K562 (cell line): ENCODE measurements around the gene TIGIT. TPM values are rescaled to one million over a fixed set of nuclear protein-coding genes. Genes with fewer than 3 reads are reported as not detected.

ENCODE experiments used
- ATAC-seq: fragments of 200-7000 bp; cut with Tn5 transposase; 3 replicates; pipeline ENCODE4 v1.9.1; 2020; ENCODE audit warnings: moderate library complexity
- BruUV-seq: library from RNA; stranded (reverse); fragments of 400-500 nt; replicated peaks from 2 replicates; lab custom pipeline; 2021; lab: Mats Ljungman, UMichigan
- CTCF ChIA-PET: fragments of 300-600 bp; formaldehyde crosslinking; extraction: SDS; loops from one replicate; lab custom pipeline; 2021; ENCODE audit warnings: low intra/inter-chr PET ratio; lab: Yijun Ruan, JAX
- POLR2A ChIA-PET: fragments of 300-600, 350-650 bp; sonication (Branson Sonifier 250); formaldehyde crosslinking; extraction: SDS; loops from one replicate; lab custom pipeline; 2021; ENCODE audit warnings: antibody characterized with exemption, inconsistent platforms; lab: Yijun Ruan, JAX
- DNase-seq, 4 experiments: peaks; one replicate each; pipeline versions ENCODE4 v3.0.0 to v3.0.0-alpha.2; 2011 to 2018; ENCODE audit warnings: low spot score in 3 of 4, mixed read lengths in 3 of 4; ENCODE audit errors: extremely low read depth in 1 of 4
- FAIRE-seq: peaks from 2 replicates; lab custom pipeline; 2011; peaks lifted over from hg19 to GRCh38; lab: Jason Lieb, UNC
- H2AFZ ChIP-seq: 2 replicates; pipeline ENCODE4 v1.6.0; 2011; ENCODE audit warnings: low read depth, low read length, control low read depth, inconsistent platforms
- H3K27ac ChIP-seq: fragments of 200-600 bp; 3 replicates; pipeline ENCODE4 v1.8.0; 2011; ENCODE audit warnings: low read depth, mild to moderate bottlenecking, control low read depth, inconsistent platforms, low read length, moderate library complexity, mixed read lengths; ENCODE audit errors: extremely low read depth
- H3K27me3 ChIP-seq, 2 experiments: fragments of 300-600 bp in 1 of 2; 2 replicates in 1 of 2; 3 replicates in 1 of 2; pipeline versions ENCODE4 v1.6.0 to v1.8.0; 2011; ENCODE audit warnings: inconsistent platforms in 2 of 2, low read length in 2 of 2, mild to moderate bottlenecking in 1 of 2, mixed read lengths in 1 of 2, moderate library complexity in 1 of 2; ENCODE audit not compliant: control insufficient read depth in 2 of 2, insufficient read depth in 2 of 2
- H3K36me3 ChIP-seq: fragments of 300-600 bp; 3 replicates; pipeline ENCODE4 v1.8.0; 2011; ENCODE audit warnings: mild to moderate bottlenecking, low read length, inconsistent platforms; ENCODE audit not compliant: control insufficient read depth, insufficient read depth
- H3K4me1 ChIP-seq, 2 experiments: fragments of 200-600 bp in 1 of 2; replicated peaks in 1 of 2; 2 replicates in 1 of 2; 3 replicates in 1 of 2; pipeline versions ENCODE4 v1.5.1 to v1.8.0; 2011; ENCODE audit warnings: inconsistent platforms in 2 of 2, low read length in 2 of 2, mild to moderate bottlenecking in 1 of 2, mixed read lengths in 1 of 2, moderate library complexity in 1 of 2; ENCODE audit not compliant: control insufficient read depth in 2 of 2, insufficient read depth in 2 of 2
- H3K4me2 ChIP-seq: 2 replicates; pipeline ENCODE4 v1.6.1; 2011; ENCODE audit warnings: low read length, control low read depth, inconsistent platforms, mixed read lengths; ENCODE audit not compliant: insufficient read depth
- H3K4me3 ChIP-seq: fragments of 200-600 bp; sonication (generic), shearing (Covaris generic); 2 replicates; pipeline ENCODE4 v1.5.1; 2016; ENCODE audit warnings: control low read depth, inconsistent platforms
- H3K79me2 ChIP-seq: fragments of 200-600 bp; 3 replicates; pipeline ENCODE4 v1.8.0; 2011; ENCODE audit warnings: low read length, inconsistent platforms; ENCODE audit not compliant: control insufficient read depth, insufficient read depth
- H3K9ac ChIP-seq, 2 experiments: 2 replicates each; pipeline versions ENCODE4 v1.6.0 to v1.6.1; 2011; ENCODE audit warnings: low read depth in 2 of 2, low read length in 2 of 2, control low read depth in 1 of 2, inconsistent platforms in 1 of 2, mild to moderate bottlenecking in 1 of 2, mixed read lengths in 1 of 2; ENCODE audit not compliant: insufficient read depth in 1 of 2
- H3K9me1 ChIP-seq: one replicate; pipeline ENCODE4 v1.6.0; 2011; ENCODE audit warnings: inconsistent platforms, mild to moderate bottlenecking, low read length, moderate library complexity; ENCODE audit not compliant: control insufficient read depth, insufficient read depth
- H3K9me3 ChIP-seq: replicated peaks from 2 replicates; pipeline ENCODE4 v1.5.1; 2011; ENCODE audit warnings: low read depth, low read length, inconsistent platforms; ENCODE audit not compliant: control insufficient read depth, insufficient read depth
- H4K20me1 ChIP-seq: replicated peaks from 2 replicates; pipeline ENCODE4 v1.6.1; 2011; ENCODE audit warnings: low read length, inconsistent platforms, mixed read lengths; ENCODE audit not compliant: control insufficient read depth, insufficient read depth
- C11orf30 ChIP-seq: fragments of 450-650 bp; IDR thresholded peaks from 2 replicates; pipeline ENCODE4 v1.6.1; 2016; ENCODE audit warnings: low read depth, mild to moderate bottlenecking
- CC2D1A ChIP-seq: fragments of 450-650 bp; IDR thresholded peaks from 2 replicates; pipeline ENCODE4 v1.6.1; 2017; ENCODE audit warnings: mild to moderate bottlenecking
- DIDO1 ChIP-seq: fragments of 450-650 bp; IDR thresholded peaks from 2 replicates; pipeline ENCODE4 v1.6.1; 2016; ENCODE audit warnings: low read depth, missing biosample characterization, missing genetic modification characterization
- E2F1 ChIP-seq: sonication (generic); formaldehyde crosslinking; IDR thresholded peaks from 2 replicates; pipeline ENCODE4 v1.8.1; 2023; ENCODE audit warnings: mild to moderate bottlenecking, missing genetic modification reagents, moderate library complexity
- GTF2A2 ChIP-seq: IDR thresholded peaks from 2 replicates; pipeline ENCODE4 v1.6.1; 2016; ENCODE audit warnings: mild to moderate bottlenecking, missing genetic modification characterization, missing compliant biosample characterization
- GTF2F1 ChIP-seq: IDR thresholded peaks from 2 replicates; pipeline ENCODE4 v1.6.1; 2011; ENCODE audit warnings: low read depth, low read length, improper control_type of control experiment
- PHF20 ChIP-seq: fragments of 450-650 bp; IDR thresholded peaks from 2 replicates; pipeline ENCODE4 v1.6.1; 2018; ENCODE audit not compliant: partially characterized antibody
- PTRF ChIP-seq: fragments of 450-650 bp; IDR thresholded peaks from 2 replicates; pipeline ENCODE4 v1.6.1; 2016; ENCODE audit warnings: mild to moderate bottlenecking, missing genetic modification characterization, missing compliant biosample characterization
- RFX1 ChIP-seq: fragments of 450-650 bp; IDR thresholded peaks from 2 replicates; pipeline ENCODE4 v1.6.1; 2016; ENCODE audit warnings: mild to moderate bottlenecking, moderate library complexity
- SMAD2 ChIP-seq: fragments of 150-350 bp; IDR thresholded peaks from 2 replicates; pipeline ENCODE4 v1.6.1; 2014; ENCODE audit warnings: low read depth, mild to moderate bottlenecking, low read length
- SREBF1 ChIP-seq: fragments of 150-350 bp; IDR thresholded peaks from 2 replicates; pipeline ENCODE4 v1.6.1; 2014; ENCODE audit warnings: antibody characterized with exemption, low read depth, low read length, borderline replicate concordance
- ZNF12 ChIP-seq: sonication (generic); formaldehyde crosslinking; IDR thresholded peaks from 2 replicates; pipeline ENCODE4 v1.4.0; 2020; ENCODE audit warnings: mild to moderate bottlenecking, missing genetic modification reagents
- ZNF324 ChIP-seq: fragments of 250-450 bp; sonication (Bioruptor Pico); IDR thresholded peaks from 2 replicates; pipeline ENCODE4 v1.4.0; 2020; ENCODE audit warnings: mild to moderate bottlenecking
- ZNF408 ChIP-seq: fragments of 250-450 bp; sonication (Bioruptor Pico); IDR thresholded peaks from 2 replicates; pipeline ENCODE4 v1.4.0; 2020; ENCODE audit warnings: low read depth, mild to moderate bottlenecking, moderate library complexity
- ZSCAN32 ChIP-seq: fragments of 450-650 bp; formaldehyde crosslinking; IDR thresholded peaks from 2 replicates; pipeline ENCODE4 v1.4.0; 2020; ENCODE audit warnings: mild to moderate bottlenecking, moderate library complexity
- WGBS: fragments of 100-300 bp; shearing (Covaris generic); methylation state at CpG from one replicate; pipeline ENCODE4 v1.1.6; 2016; ENCODE audit warnings: low coverage, mixed read lengths; ENCODE audit not compliant: insufficient coverage; ENCODE audit errors: missing lambda C conversion rate; 5-methylcytosine and 5-hydroxymethylcytosine counted together
- in situ Hi-C: fragments of 300-500 bp; cut with MboI; formaldehyde crosslinking; loops from 4 replicates; pipeline ENCODE4 v1.15.0; 2018; ENCODE audit warnings: inconsistent platforms, mixed read lengths
- intact Hi-C: fragments of 100-400 bp; cut with micrococcal nuclease; formaldehyde crosslinking; loops from 2 replicates; pipeline ENCODE4 v1.14.2; 2022
- polyA plus RNA-seq, 8 experiments: library from polyadenylated mRNA; depleted of rRNA in 4 of 8; stranded (reverse) in 5 of 8; unstranded in 3 of 8; fragments of >200 nt; fragmentation: Nextera tagmentation in 2 of 8; fragmentation: Illumina TruSeq in 1 of 8; extraction: Ambion mirVana in 2 of 8; extraction: Trizol in 1 of 8; gene quantifications; 2 replicates each; pipeline versions ENCODE4 v1.2.1 to v1.2.3, GENCODE V29; 2011 to 2014; ENCODE audit warnings: inconsistent platforms in 1 of 8, missing spikeins in 1 of 8
- total RNA-seq, 7 experiments: library from RNA; depleted of rRNA in 6 of 7; stranded (reverse); fragments of >200 nt in 6 of 7; fragmentation: Illumina TruSeq in 2 of 7; extraction: Trizol in 2 of 7; gene quantifications; 2 replicates each; pipeline versions ENCODE4 v1.2.1 to v1.2.3, GENCODE V29; 2011 to 2021; ENCODE audit warnings: low replicate concordance in 1 of 7
- TF ChIP-seq, protein P1 (sequence below), 2 experiments: fragments of 450-650 bp; conservative IDR thresholded peaks; 2 replicates each; pipeline ENCODE4 v1.6.1; 2017; ENCODE audit warnings: mild to moderate bottlenecking in 2 of 2, moderate library complexity in 2 of 2

Gene TIGIT
- total and polyA plus RNA-seq, 9 of the 15 experiments (the other 6 are each of a cell fraction or from before 2014, with no cell fraction given), result 0.11 TPM; not detected in 8

- Histone ChIP-seq H3K36me3 (no peaks in the 10 kb centered on the region), H3K9me1 (no peaks in the 10 kb centered on the region), H2AFZ (no peak overlapping the region), H3K9ac (no peak overlapping the region), H3K27me3 (no peaks in the 10 kb centered on the region), H4K20me1 (no peaks in the 10 kb centered on the region), H3K4me1 (no peaks in the 10 kb centered on the region), H3K79me2 (no peaks in the 10 kb centered on the region), H3K4me3 (no peak overlapping the region), H3K4me2 (no peak overlapping the region), H3K9me3 (no peaks in the 10 kb centered on the region), H3K27ac (no peak overlapping the region)
- WGBS, result 4% methylated on average over 5 of the region's 5 CpGs
- TF ChIP-seq ZNF408 (CRISPR knock-in tag), result no peak
- no peak for TF ChIP-seq ZNF12 (CRISPR knock-in tag)
- TF ChIP-seq, protein P1, sequence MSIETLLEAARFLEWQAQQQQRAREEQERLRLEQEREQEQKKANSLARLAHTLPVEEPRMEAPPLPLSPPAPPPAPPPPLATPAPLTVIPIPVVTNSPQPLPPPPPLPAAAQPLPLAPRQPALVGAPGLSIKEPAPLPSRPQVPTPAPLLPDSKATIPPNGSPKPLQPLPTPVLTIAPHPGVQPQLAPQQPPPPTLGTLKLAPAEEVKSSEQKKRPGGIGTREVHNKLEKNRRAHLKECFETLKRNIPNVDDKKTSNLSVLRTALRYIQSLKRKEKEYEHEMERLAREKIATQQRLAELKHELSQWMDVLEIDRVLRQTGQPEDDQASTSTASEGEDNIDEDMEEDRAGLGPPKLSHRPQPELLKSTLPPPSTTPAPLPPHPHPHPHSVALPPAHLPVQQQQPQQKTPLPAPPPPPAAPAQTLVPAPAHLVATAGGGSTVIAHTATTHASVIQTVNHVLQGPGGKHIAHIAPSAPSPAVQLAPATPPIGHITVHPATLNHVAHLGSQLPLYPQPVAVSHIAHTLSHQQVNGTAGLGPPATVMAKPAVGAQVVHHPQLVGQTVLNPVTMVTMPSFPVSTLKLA (conservative IDR thresholded peaks at IDR 0.05), result no peak
- TF ChIP-seq C11orf30, result no peak
- ATAC-seq (no peak), DNase-seq (no peak), FAIRE-seq (no peak)
- CTCF ChIA-PET, result no interaction called here
- intact Hi-C loops (no loop called here), in situ Hi-C loops (no loop called here)
- BruUV-seq, result no TSS peak
- POLR2A ChIA-PET, result no interaction called here
Observed at GRCh38 chr3:114318295-114318694, 24.5 kb downstream of the TIGIT start.

DNA sequence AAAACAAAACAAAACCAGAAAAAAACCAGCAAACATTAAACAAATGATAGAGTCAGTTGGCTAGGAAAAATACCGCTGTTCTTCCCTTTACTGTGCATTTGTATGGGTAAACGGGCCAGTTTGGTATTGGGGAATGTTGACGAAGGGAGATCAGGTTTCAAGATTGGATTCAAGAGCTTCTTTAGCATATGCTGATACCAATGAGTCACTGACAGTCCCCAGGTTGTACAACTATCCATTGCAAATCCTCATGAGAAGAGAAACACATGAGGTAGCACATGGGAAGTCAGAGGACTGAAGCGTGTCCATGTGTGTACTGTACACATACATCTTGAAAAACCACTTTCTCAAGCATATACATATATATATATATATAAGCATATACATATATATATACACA, 25.6 kb downstream of the TIGIT start:
- Histone ChIP-seq H2AFZ (no peak overlapping the region), H3K36me3 (no peaks in the 10 kb centered on the region), H3K9ac (no peak overlapping the region), H3K4me2 (no peak overlapping the region), H3K27me3 (no peaks in the 10 kb centered on the region), H3K4me1 (no peaks in the 10 kb centered on the region), H3K27ac (no peak overlapping the region), H4K20me1 (no peaks in the 10 kb centered on the region), H3K9me3 (no peaks in the 10 kb centered on the region), H3K9me1 (no peaks in the 10 kb centered on the region), H3K79me2 (no peaks in the 10 kb centered on the region), H3K4me3 (no peak overlapping the region)
- no peak for DNase-seq
- no TSS peak for BruUV-seq
- POLR2A ChIA-PET, result no interaction called here
- ATAC-seq, result no peak
- WGBS, result 5% methylated on average over 4 of the region's 4 CpGs
- no peak for FAIRE-seq
- CTCF ChIA-PET, result no interaction called here
- intact Hi-C loops, result no loop called here
- in situ Hi-C loops, result no loop called here
- TF ChIP-seq CC2D1A (no peak), ZSCAN32 (CRISPR knock-in tag) (no peak), GTF2F1 (no peak), SMAD2 (no peak), ZNF12 (CRISPR knock-in tag) (no peak), ZNF324 (CRISPR knock-in tag) (no peak), SREBF1 (no peak), GTF2A2 (tag) (no peak), PTRF (tag) (no peak), E2F1 (no peak), RFX1 (no peak), DIDO1 (tag) (no peak), PHF20 (no peak)
